ENCODE results near the gene ZNF267.
"Not testable (repeated sequence)": the region's sequence is repeated elsewhere in the genome, so short reads cannot be mapped to it uniquely, and the experiment has no call there.

Gene ZNF267

DNA sequence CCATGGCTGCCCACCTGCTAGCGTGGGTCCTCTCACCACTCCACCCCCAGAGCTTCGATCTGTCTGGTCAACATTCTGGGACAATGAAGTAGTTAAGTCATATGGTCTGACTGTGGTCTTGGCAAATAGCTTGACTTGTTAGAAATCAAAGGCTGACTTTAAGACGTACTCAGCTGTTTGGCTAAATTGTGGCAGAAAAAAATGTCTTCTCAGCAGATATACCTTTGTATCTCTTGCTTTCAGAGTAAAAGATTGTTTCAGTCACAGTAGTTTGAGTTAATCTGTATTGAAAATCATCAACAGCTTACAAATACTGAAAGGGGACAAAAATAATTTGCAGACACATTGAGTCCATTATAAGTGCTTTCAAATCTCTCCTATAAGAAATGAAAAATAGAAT lies 2.1 kb upstream of the ZNF267 start:
- peaks cover 48 to 51% of the 10 kb centered on the region in 2 donors for H3K4me1 Mint-ChIP-seq (ENCODE audit: low read depth in 2 of 2)
- DNase-seq (no peak), ATAC-seq (replicated peaks) (no peak)
- no peaks in the 10 kb centered on the region for H3K9me3 Mint-ChIP-seq
- H3K36me3 Mint-ChIP-seq (ENCODE audit: insufficient read depth) = peaks cover 43% of the 10 kb centered on the region
- no peak overlapping the region for H3K4me3 Mint-ChIP-seq
- peak overlapping the region in 1 of 2 donors; percentile 46 for H3K27ac Mint-ChIP-seq
- H3K27me3 Mint-ChIP-seq = no peaks in the 10 kb centered on the region

DNA sequence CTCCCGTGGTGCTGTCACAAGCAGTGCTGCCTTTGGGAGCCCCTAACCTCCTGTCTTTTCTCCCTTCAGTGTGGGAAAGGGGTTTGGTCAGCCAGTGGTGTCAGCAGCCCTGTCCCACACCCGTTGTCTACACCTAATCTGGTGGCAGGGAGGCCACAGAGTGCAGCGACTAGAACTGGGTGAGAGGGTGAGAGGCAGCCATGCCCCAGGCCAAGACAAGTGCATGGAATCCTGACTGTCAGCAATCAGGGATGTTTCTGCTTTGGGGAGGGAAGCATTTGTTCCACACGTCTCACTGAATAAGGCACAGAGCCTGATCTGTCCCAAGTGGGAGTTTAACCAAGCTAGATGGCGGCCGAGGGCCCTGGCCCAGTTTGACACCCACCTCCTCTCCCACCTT lies 1.4 kb upstream of the ZNF267 start:
- peak overlapping the region; percentile 46 to 99 for H3K4me3 Mint-ChIP-seq

DNA sequence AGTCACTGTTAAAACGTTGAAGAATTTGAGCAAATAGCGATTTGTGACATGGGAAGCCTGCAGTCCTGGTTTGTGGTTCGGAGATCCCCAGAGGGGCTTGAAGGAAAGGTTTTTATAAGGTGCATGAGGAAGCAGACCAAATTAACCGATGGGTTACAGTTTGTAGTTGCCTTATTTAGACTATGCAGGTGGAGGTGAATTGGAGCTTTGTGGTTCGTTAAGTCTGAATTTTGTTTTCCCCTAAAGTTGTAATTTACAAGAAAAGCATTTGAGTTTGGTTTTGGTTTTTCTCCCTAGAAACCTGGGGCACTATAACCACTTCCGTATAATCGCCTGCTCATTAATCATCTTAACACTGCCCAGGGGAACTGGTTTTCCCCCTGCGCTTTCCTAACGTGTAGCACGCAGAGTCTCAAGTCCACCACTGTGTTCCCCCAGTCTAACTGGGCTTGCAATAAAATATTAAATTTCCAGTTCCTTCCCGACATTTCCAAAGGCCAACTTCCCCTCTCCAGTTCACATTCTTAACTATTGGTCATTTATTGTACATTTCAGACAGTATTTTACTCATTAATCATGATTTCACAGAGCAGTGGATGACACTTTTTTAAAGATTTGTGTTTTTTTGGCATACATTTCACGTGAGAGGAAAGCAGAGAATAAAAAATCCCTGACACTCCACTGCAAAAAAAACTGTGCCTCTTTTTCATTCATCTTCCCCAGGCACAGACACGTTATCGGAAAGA lies 932 bp downstream of the ZNF267 start:
- no peak for DNase-seq
- H3K36me3 Mint-ChIP-seq (ENCODE audit: insufficient read depth) = peaks cover 62% of the 10 kb centered on the region

More for the DNA sequence above, 1.4 kb upstream of the ZNF267 start:
- Mint-ChIP-seq H3K27ac (peak overlapping the region; percentile 92 to 99), H3K27me3 (no peaks in the 10 kb centered on the region), H3K36me3 (ENCODE audit: insufficient read depth) (peaks cover 48% of the 10 kb centered on the region), H3K4me1 (ENCODE audit: low read depth in 2 of 2) (peaks cover 54% of the 10 kb centered on the region in 2 donors), H3K9me3 (no peaks in the 10 kb centered on the region)
- ATAC-seq (replicated peaks) (no peak), DNase-seq (no peak)

DNA sequence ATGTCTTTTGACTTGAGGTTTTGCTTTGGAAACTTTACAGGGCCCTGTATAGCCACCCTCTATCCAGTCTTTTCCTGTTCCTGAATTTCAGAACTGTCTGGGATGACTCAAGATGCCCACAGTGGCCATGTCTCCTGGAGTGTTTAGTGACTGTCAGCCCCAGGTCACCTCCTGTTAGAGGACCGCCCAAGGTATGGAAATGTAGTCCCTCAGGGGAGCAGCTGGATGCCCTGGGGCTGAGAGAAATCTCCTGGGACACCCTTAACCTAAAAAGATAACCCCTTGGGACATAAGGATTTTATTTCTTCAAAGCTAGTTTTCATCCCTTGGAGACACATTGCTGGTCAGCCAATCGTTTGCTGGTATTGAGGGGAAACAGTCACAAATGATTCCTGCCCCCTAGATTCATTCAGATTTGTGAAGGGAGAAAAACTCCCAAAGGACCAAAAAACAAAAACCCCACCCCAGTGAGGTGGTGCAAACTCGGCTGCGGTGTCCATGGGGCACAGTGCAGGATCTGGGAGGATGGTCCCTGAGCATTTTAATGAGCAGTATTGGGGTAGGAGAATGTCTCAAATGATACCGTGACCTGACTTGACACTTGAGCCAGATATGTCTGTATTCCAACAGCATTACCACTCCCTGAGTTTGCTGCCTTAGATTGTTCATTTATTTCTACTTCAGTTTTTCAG lies 1.7 kb downstream of the ZNF267 start:
- peaks cover 65 to 67% of the 10 kb centered on the region in 2 donors for H3K4me1 Mint-ChIP-seq (ENCODE audit: low read depth in 2 of 2)

More for the DNA sequence above, 932 bp downstream of the ZNF267 start:
- ATAC-seq (replicated peaks) = peak; percentile 11
- H3K27me3 Mint-ChIP-seq = no peaks in the 10 kb centered on the region
- peak overlapping the region; percentile 98 to 99 for H3K4me3 Mint-ChIP-seq
- H3K9me3 Mint-ChIP-seq = no peaks in the 10 kb centered on the region
- peaks cover 62 to 64% of the 10 kb centered on the region in 2 donors for H3K4me1 Mint-ChIP-seq (ENCODE audit: low read depth in 2 of 2)
- peak overlapping the region; percentile 92 to 99 for H3K27ac Mint-ChIP-seq

DNA sequence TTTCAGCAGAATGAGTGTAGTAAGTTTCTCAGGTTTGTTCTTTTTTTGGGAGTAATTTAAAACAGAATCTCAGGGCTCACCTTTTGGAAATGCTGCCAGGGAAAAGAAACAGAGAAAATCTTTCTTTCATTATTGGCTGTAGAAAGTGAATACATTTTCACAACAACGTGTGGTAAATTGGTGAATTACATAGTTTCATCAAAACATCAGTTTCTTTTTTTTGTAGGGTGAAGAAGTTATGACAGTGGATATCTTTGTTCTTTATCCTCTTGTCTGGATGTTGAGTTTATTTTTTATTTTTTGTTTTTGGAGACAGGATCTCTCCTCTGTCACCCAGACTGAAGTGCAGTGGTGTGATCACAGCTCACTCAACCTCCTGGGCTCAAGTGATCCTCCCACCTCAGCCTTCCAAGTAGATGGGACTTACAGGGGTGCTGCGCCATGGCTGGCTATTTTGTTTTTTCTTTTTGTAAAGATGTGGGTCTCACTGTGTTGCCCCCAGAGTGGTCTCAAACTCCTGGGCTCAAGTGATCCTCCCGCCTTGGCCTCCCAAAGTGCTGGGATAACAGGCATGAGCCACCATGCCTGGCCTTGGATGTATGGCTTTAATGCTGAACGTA lies 2.4 kb downstream of the ZNF267 start:
- H3K4me1 Mint-ChIP-seq (ENCODE audit: low read depth in 2 of 2) = peaks cover 63 to 66% of the 10 kb centered on the region in 2 donors
- peak overlapping the region; percentile 98 to 99 for H3K4me3 Mint-ChIP-seq
- peaks cover 66% of the 10 kb centered on the region for H3K36me3 Mint-ChIP-seq (ENCODE audit: insufficient read depth)
- ATAC-seq (replicated peaks) (no peak), DNase-seq (no peak)
- no peaks in the 10 kb centered on the region for H3K9me3 Mint-ChIP-seq
- H3K27me3 Mint-ChIP-seq = no peaks in the 10 kb centered on the region
- H3K27ac Mint-ChIP-seq = peak overlapping the region; percentile 92 to 99

More for the DNA sequence above, 1.7 kb downstream of the ZNF267 start:
- Mint-ChIP-seq H3K27me3 (no peaks in the 10 kb centered on the region), H3K9me3 (no peaks in the 10 kb centered on the region), H3K4me3 (peak overlapping the region; percentile 98 to 99), H3K27ac (peak overlapping the region; percentile 92 to 99), H3K36me3 (ENCODE audit: insufficient read depth) (peaks cover 66% of the 10 kb centered on the region)
- DNase-seq = no peak
- ATAC-seq (replicated peaks) = no peak

DNA sequence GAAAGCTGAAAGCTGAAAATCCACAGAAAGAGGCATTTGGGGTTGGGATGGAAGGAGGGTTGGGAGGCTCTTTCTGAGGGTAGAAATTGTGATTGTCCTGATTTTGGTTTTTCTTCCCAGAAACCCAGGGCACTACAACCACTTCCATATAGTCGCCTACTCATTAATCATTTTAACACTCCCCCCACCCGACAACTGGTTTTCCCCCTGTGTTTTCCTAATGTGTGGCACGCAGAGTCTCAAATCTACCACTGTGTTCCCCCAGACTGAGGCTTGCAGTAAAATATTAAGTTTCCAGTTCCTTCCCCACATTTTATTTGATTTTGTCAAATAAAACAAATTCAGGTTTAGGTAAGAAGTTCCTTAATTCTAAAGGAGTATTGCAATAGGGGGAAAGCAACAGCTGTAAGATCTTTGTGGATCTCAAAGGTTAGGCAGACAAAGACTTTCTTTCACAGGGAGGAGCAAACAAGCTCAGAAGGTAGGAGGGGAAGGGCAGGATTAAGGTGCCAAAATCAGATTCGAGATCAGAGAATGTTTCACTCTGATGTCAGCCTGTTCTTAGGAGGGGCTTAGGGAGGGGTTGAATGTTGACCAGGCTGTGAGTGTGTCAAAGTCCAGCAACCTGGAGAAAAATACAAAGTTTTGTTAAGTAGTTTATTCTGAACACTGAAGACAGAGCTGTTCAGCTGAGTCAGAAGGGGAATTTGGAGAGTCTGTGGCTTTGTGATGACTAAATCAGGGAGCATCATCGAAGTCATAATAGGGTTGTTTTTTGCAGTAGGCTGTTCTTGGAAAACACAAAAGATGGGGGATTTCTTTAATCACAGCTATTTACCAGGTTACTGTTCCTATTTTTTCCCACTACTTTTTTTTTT lies 3.6 kb downstream of the ZNF267 start:
- ATAC-seq (replicated peaks) (peak; percentile 63), DNase-seq (peak in 2 of 3 experiments; percentile 23 to 35)
- H3K9me3 Mint-ChIP-seq = no peaks in the 10 kb centered on the region
- H3K27me3 Mint-ChIP-seq = no peaks in the 10 kb centered on the region
- peak overlapping the region; percentile 92 to 99 for H3K27ac Mint-ChIP-seq
- peak overlapping the region; percentile 98 to 99 for H3K4me3 Mint-ChIP-seq
- H3K4me1 Mint-ChIP-seq (ENCODE audit: low read depth in 2 of 2) = peaks cover 68 to 69% of the 10 kb centered on the region in 2 donors
- peaks cover 76% of the 10 kb centered on the region for H3K36me3 Mint-ChIP-seq (ENCODE audit: insufficient read depth)

DNA sequence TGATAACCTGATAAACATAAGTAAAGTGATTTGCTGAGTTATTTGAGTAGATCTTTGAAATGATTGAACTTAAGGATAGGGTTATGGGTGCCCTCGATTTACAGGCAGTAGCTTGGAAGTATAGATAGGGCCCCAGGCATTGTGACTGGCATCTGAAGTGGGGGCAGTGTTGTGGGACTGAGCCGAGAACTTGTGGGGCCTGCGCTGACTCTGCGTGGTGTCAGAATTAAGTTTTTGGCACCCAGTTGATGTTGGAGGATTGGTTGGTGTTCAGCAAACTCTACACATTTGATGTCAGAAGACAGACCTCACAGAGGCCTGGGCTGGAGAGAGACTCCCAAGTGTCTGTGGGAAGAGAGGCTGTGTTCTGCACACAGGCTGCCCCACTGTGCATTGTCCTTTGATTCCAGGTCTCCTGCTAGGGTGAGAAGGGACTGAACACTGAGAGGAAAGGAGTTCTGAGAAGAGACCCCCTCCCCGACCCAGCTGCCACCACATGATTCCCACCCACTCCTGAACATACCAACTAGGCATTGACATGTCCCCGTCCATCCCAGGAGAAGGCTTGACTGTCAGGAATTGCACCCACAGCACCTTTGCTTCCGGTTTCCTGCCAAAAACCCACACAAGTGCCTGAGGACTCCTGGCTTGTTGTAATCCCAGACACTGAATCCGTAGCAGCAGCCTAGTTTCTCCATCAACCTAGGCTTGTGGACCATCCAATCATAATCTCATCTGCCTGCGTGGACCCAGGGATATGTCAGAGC lies 4.5 kb downstream of the ZNF267 start:
- no peaks in the 10 kb centered on the region for H3K27me3 Mint-ChIP-seq
- DNase-seq (no peak), ATAC-seq (replicated peaks) (no peak)
- H3K4me3 Mint-ChIP-seq = peak overlapping the region; percentile 42 to 99
- H3K4me1 Mint-ChIP-seq (ENCODE audit: low read depth in 2 of 2) = peaks cover 64 to 77% of the 10 kb centered on the region in 2 donors
- H3K27ac Mint-ChIP-seq = peak overlapping the region; percentile 92 to 99
- H3K9me3 Mint-ChIP-seq = no peaks in the 10 kb centered on the region
- peaks cover 76% of the 10 kb centered on the region for H3K36me3 Mint-ChIP-seq (ENCODE audit: insufficient read depth)

DNA sequence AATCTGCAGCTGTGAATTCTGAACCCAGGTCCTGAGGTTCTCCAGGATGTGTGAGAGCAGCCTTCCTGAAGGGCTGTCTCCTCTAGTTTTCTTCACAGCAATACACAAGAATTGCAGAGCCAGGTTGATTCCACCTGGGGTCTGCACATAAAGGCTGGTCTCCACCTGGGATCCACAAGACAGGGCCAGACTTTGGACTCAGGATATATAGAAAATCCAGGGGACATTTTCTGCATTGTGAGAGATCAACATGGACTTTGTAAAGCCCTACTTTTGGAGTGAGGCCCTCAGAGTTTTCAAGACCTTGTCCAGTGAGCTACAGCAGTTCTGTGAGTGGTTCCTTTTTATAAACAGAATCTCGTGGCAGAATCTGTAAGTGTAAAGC lies 6.3 kb downstream of the ZNF267 start:
- peaks cover 57 to 76% of the 10 kb centered on the region in 2 donors for H3K4me1 Mint-ChIP-seq (ENCODE audit: low read depth in 2 of 2)
- ATAC-seq (replicated peaks) (no peak), DNase-seq (no peak)
- H3K27ac Mint-ChIP-seq = peak overlapping the region; percentile 92 to 99
- no peaks in the 10 kb centered on the region for H3K27me3 Mint-ChIP-seq
- peak overlapping the region in 1 of 2 donors; percentile 45 for H3K4me3 Mint-ChIP-seq
- H3K9me3 Mint-ChIP-seq = no peaks in the 10 kb centered on the region
- peaks cover 73% of the 10 kb centered on the region for H3K36me3 Mint-ChIP-seq (ENCODE audit: insufficient read depth)

DNA sequence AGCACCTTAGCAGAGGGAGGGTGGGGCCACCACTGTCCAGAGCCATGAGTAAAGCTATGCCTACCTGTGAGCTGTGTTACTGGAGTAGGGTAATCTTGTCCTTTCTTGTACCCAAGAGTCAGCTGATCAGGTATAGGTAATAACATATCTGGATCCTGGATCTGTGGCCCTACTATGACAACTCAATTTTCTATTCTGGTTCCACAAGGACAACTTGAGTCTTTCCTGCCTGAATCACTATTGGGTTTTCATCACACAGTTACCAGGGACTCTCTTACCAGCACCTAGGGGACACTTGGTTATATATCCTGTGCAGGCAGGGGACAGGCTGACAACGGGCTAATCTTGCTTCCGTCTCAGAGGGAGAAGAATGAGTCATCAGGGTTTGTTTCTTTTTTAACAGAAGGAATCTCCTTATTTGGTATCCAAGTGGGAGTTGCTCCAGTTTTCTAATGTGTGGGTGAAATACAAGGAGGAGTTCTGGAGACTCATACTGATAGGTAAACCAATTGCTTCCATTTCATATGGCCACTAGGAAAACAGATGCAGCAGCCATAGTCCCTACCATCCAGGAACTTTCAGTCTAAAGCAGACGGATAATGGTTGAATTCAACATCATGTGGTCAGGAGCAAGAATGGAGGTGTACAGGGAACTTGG lies 6.8 kb downstream of the ZNF267 start:
- peak in 2 of 3 experiments; percentile 14 to 22 for DNase-seq
- Mint-ChIP-seq H3K27ac (peak overlapping the region; percentile 92 to 99), H3K36me3 (ENCODE audit: insufficient read depth) (peaks cover 73% of the 10 kb centered on the region), H3K27me3 (no peaks in the 10 kb centered on the region), H3K4me3 (peak overlapping the region; percentile 33 to 69), H3K9me3 (no peaks in the 10 kb centered on the region), H3K4me1 (ENCODE audit: low read depth in 2 of 2) (peaks cover 54 to 76% of the 10 kb centered on the region in 2 donors)
- peak; percentile 64 for ATAC-seq (replicated peaks)

DNA sequence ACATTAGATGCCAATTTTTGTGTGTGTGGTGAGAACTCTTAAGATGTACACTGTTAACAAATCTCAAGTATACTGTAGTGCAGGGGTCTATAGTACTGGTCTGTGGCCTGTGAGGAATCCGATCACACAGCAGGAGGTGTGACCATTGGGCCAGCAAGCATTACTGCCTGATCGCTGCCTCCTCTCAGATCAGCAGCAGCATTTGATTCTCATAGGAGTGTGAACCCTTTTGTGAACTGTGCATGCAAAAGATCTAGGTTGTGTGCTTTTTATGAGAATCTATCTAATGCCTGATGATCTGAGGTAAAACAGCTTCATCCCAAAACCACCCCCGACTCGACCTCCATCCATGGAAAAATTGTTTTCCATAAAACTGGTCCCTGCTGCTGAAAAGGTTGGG lies 12.6 kb downstream of the ZNF267 start:
- H3K36me3 Mint-ChIP-seq (ENCODE audit: insufficient read depth) = peaks cover 81% of the 10 kb centered on the region
- H3K4me1 Mint-ChIP-seq (ENCODE audit: low read depth in 2 of 2) = peaks cover 28 to 75% of the 10 kb centered on the region in 2 donors
- ATAC-seq (replicated peaks) (no peak), DNase-seq (no peak)
- no peak overlapping the region for H3K4me3 Mint-ChIP-seq
- H3K9me3 Mint-ChIP-seq = no peaks in the 10 kb centered on the region
- H3K27me3 Mint-ChIP-seq = no peaks in the 10 kb centered on the region
- peak overlapping the region in 1 of 2 donors; percentile 82 for H3K27ac Mint-ChIP-seq

DNA sequence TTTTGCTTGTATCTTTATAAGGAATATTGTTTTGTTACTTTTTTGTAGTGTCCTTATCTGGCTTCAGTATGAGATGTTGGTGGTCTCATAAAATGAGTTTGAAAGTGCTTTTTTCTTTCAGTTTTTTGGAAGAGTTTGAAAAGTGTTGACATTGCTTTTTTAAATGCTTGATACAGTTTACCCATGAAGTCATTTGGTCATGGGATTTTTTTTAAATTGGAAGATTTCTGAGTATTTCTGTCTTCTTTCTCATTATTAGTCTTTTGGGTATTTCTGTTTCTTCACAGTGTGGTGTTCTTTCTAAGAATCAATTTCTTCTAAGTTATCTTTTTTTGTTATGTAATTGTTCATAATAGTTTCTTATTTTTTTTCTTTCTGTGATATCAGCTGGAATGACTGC lies 15.1 kb downstream of the ZNF267 start:
- ATAC-seq (replicated peaks) (no peak), DNase-seq (no peak)
- Mint-ChIP-seq H3K4me3 (peak overlapping the region in 1 of 2 donors; percentile 62), H3K27me3 (no peaks in the 10 kb centered on the region), H3K9me3 (no peaks in the 10 kb centered on the region), H3K27ac (peak overlapping the region; percentile 73 to 75), H3K4me1 (ENCODE audit: low read depth in 2 of 2) (peaks cover 37 to 76% of the 10 kb centered on the region in 2 donors), H3K36me3 (ENCODE audit: insufficient read depth) (peaks cover 90% of the 10 kb centered on the region)

DNA sequence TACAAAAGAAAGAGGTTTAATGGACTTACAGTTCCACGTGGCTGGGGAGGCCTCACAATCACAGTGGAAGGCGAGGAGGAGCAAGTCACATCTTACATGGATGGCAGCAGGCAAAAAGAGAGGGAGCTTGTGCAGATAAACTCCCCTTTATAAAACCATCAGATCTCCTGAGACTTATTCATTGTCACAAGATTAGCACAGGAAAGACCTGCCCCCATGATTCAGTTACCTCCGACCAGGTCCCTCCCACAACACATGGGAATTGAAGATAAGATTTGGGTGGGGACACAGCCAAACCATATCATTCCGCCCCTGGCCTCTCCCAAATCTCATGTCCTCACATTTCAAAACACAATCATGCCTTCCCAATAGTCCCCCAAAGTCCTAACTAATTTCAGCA lies 18.5 kb downstream of the ZNF267 start:
- Mint-ChIP-seq H3K4me1 (ENCODE audit: low read depth in 2 of 2) (peaks cover 43 to 76% of the 10 kb centered on the region in 2 donors), H3K27ac (peak overlapping the region; percentile 41 to 68), H3K36me3 (ENCODE audit: insufficient read depth) (peaks cover 85% of the 10 kb centered on the region)
- not testable (repeated sequence) for DNase-seq; ATAC-seq (replicated peaks); H3K27me3 Mint-ChIP-seq; H3K4me3 Mint-ChIP-seq; H3K9me3 Mint-ChIP-seq

Data from effector memory CD8-positive, alpha-beta T cell (primary cell).